Calu3 (cell line): Measurements from ENCODE around the gene AK5. TPM values are rescaled to one million over a fixed set of nuclear protein-coding genes. Genes with fewer than 3 reads are reported as not detected.

ENCODE experiments used
- BruUV-seq: library from RNA; stranded (reverse); fragments of 400-500 nt; replicated peaks from 2 replicates; lab custom pipeline; 2021; lab: Mats Ljungman, UMichigan
- CTCF ChIA-PET: fragments of 300-600 bp; sonication (Branson Sonifier 250); formaldehyde crosslinking; loops from one replicate; lab custom pipeline; 2022; ENCODE audit warnings: antibody characterized with exemption; lab: Charles Lee
- DNase-seq: peaks from one replicate; pipeline ENCODE4 v3.0.0; 2022
- H3K27ac Mint-ChIP-seq: one replicate; pipeline ENCODE4 v1.8.0; 2022; ENCODE audit warnings: mixed read lengths; ENCODE audit not compliant: unreplicated experiment
- H3K27me3 Mint-ChIP-seq: one replicate; pipeline ENCODE4 v1.8.0; 2022; ENCODE audit warnings: mixed read lengths; ENCODE audit not compliant: unreplicated experiment
- H3K36me3 Mint-ChIP-seq: one replicate; pipeline ENCODE4 v1.8.0; 2022; ENCODE audit warnings: mild to moderate bottlenecking, moderate library complexity, mixed read lengths; ENCODE audit not compliant: insufficient read depth, unreplicated experiment
- H3K4me1 Mint-ChIP-seq: one replicate; pipeline ENCODE4 v1.8.0; 2022; ENCODE audit warnings: mild to moderate bottlenecking, low read depth, mixed read lengths; ENCODE audit not compliant: unreplicated experiment
- H3K4me3 Mint-ChIP-seq: one replicate; pipeline ENCODE4 v1.8.0; 2022; ENCODE audit warnings: mild to moderate bottlenecking, low read depth, moderate library complexity, mixed read lengths; ENCODE audit not compliant: unreplicated experiment
- H3K9me3 Mint-ChIP-seq: one replicate; pipeline ENCODE4 v1.8.0; 2022; ENCODE audit warnings: low read depth, mixed read lengths; ENCODE audit not compliant: unreplicated experiment
- intact Hi-C: fragments of 100-400 bp; cut with micrococcal nuclease; formaldehyde crosslinking; loops from one replicate; pipeline ENCODE4 v1.10.0; 2022; ENCODE audit not compliant: unreplicated experiment
- total RNA-seq: library from RNA; stranded (reverse); gene quantifications from 2 replicates; pipeline ENCODE4 v1.2.3, GENCODE V29; 2022
- TF ChIP-seq, protein P1 (sequence below): fragments of 200-600 bp; IDR thresholded peaks from one replicate; pipeline ENCODE4 v1.8.0; 2022; ENCODE audit warnings: antibody characterized with exemption; ENCODE audit not compliant: unreplicated experiment

AK5 gene
- total RNA-seq, 1 experiment from 2014 or later = not detected

DNA sequence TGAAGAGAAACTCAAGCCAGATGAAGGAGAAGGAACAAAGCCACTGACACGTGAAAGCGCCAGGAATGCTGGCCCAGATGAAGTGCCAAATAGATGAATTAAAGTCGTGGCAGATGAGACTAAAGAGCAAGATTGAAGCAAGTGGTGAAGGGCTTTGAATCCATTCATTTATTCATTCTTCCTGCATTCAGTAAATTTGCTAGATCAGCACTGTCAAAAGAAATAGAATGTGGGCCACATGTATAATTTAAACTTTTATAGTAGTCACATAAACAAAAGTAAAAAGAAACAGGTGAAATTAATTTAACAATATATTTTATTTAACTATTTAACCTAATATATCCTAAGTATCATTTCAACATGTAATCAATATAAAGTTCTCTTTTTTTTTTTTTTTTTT is 265.1 kb downstream of the AK5 start:
- intact Hi-C loops = no loop called here
- CTCF ChIA-PET = no interaction called here
- Mint-ChIP-seq H3K4me1 (no peaks in the 10 kb centered on the region), H3K27me3 (no peaks in the 10 kb centered on the region), H3K27ac (no peak overlapping the region), H3K9me3 (no peaks in the 10 kb centered on the region), H3K4me3 (no peak overlapping the region), H3K36me3 (no peaks in the 10 kb centered on the region)
- TF ChIP-seq, protein P1, sequence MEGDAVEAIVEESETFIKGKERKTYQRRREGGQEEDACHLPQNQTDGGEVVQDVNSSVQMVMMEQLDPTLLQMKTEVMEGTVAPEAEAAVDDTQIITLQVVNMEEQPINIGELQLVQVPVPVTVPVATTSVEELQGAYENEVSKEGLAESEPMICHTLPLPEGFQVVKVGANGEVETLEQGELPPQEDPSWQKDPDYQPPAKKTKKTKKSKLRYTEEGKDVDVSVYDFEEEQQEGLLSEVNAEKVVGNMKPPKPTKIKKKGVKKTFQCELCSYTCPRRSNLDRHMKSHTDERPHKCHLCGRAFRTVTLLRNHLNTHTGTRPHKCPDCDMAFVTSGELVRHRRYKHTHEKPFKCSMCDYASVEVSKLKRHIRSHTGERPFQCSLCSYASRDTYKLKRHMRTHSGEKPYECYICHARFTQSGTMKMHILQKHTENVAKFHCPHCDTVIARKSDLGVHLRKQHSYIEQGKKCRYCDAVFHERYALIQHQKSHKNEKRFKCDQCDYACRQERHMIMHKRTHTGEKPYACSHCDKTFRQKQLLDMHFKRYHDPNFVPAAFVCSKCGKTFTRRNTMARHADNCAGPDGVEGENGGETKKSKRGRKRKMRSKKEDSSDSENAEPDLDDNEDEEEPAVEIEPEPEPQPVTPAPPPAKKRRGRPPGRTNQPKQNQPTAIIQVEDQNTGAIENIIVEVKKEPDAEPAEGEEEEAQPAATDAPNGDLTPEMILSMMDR = no peak
- no peak for DNase-seq
- BruUV-seq = no TSS peak

DNA sequence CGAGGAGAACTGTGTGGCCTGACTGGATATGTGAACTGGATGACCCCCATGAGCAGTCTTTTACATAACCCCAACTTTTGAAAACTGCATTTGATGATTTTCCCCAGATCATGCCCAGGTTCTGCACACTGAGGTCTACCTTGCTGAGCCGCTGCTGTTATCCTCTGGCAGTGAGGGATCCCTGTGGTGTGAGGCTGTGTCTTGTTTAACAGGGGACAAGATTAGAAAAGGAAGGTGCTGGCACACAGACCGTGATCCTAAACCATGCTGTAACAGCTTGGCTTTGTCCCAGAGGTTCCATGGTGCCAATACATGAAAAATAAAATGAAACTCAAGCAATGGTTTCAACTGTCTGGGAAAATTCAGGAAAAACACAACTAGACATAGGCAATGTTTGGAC is 266.5 kb downstream of the AK5 start:
- intact Hi-C loops = no loop called here
- H3K36me3 Mint-ChIP-seq = no peaks in the 10 kb centered on the region
- no peak overlapping the region for H3K4me3 Mint-ChIP-seq
- H3K27ac Mint-ChIP-seq = no peak overlapping the region
- CTCF ChIA-PET = no interaction called here
- H3K9me3 Mint-ChIP-seq = no peaks in the 10 kb centered on the region
- H3K4me1 Mint-ChIP-seq = no peaks in the 10 kb centered on the region
- H3K27me3 Mint-ChIP-seq = no peaks in the 10 kb centered on the region
- BruUV-seq = no TSS peak
- DNase-seq = no peak
- TF ChIP-seq, protein P1 = no peak

DNA sequence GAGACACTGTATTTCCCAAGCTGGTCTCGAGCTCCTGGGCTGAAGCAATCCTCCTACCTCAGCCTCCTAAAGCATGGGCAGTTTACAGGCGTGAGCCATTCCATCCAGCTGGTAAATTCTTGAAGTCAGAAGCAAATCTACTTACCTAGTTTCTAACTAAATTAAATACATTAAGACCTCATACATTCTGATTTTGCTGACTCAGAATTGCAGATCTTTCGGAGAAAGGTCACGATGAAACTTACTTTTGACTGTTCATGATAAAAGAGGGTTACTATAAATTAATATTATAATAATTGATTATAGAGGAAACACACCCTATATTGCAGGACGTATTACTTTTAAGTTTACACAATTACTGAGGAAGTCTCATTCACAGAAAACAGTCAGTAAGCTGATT is 268.3 kb downstream of the AK5 start:
- Mint-ChIP-seq H3K4me3 (no peak overlapping the region), H3K27ac (no peak overlapping the region), H3K36me3 (peaks cover 4% of the 10 kb centered on the region), H3K27me3 (no peaks in the 10 kb centered on the region), H3K9me3 (no peaks in the 10 kb centered on the region), H3K4me1 (no peaks in the 10 kb centered on the region)
- BruUV-seq = no TSS peak
- TF ChIP-seq, protein P1 = no peak
- no peak for DNase-seq
- intact Hi-C loops = no loop called here
- CTCF ChIA-PET = no interaction called here

DNA sequence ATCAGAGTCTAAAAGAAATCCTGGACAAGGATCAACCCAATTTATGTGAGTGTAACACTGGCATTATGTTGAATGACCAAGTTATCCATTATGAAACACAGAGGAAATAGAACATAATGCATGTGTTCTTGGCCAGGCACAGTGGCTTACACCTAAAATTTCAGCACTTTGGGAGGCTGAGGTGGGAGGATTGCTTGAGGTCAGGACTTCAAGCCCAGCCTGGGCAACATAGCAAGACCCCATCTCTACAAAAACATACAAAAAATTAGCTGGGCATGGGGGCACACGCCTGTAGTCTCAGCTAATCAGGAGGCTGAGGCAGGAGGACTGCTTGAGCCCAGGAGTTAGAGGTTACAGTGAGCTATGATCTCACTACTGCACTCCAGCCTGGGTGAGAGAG is 270.8 kb downstream of the AK5 start:
- CTCF ChIA-PET = no interaction called here
- TF ChIP-seq, protein P1 = no peak
- intact Hi-C loops = no loop called here
- Mint-ChIP-seq H3K27ac (no peak overlapping the region), H3K27me3 (no peaks in the 10 kb centered on the region), H3K9me3 (no peaks in the 10 kb centered on the region), H3K36me3 (peaks cover 4% of the 10 kb centered on the region), H3K4me1 (no peaks in the 10 kb centered on the region), H3K4me3 (no peak overlapping the region)
- no peak for DNase-seq
- BruUV-seq = no TSS peak
